GM08714 (cell line): ENCODE results near the gene SCUBE2.
A peak's percentile ranks its signal among the peaks of the same experiment; 100 is the strongest.
"Not testable (repeated sequence)": the region's sequence is repeated elsewhere in the genome, so short reads cannot be mapped to it uniquely, and the experiment has no call there.

Experiments used
- H3K4me3 ChIP-seq: fragments of 200-500 bp; sonication (Bioruptor generic); 2 replicates; pipeline ENCODE4 v1.5.1; 2014; ENCODE audit warnings: mild to moderate bottlenecking, low read length, inconsistent platforms
- ZNF274 ChIP-seq: IDR thresholded peaks from 2 replicates; pipeline ENCODE4 v1.6.1; 2012; ENCODE audit warnings: mild to moderate bottlenecking, low read depth, low read length

SCUBE2 gene

GRCh38 chr11:9005087-9005486 lies 86.3 kb downstream of the SCUBE2 start:
- H3K4me3 ChIP-seq: no peak overlapping the region
- no peak for TF ChIP-seq ZNF274

GRCh38 chr11:9004183-9004926 lies 87.0 kb downstream of the SCUBE2 start:
- peak overlapping the region; percentile 52; the same call in 1 of the 2 replicates for H3K4me3 ChIP-seq

GRCh38 chr11:9003573-9004182 lies 87.7 kb downstream of the SCUBE2 start, which contains the start of gene NRIP3:
Gene NRIP3, minus strand, starts transcription at chr11:9004001. Its CDS starts 66 bp downstream, at chr11:9003935.
- TF ChIP-seq ZNF274: no peak
- H3K4me3 ChIP-seq: peak within 1 kb of the TSS; percentile 52; the same call in 1 of the 2 replicates

More at GRCh38 chr11:9004183-9004926, 87.0 kb downstream of the SCUBE2 start:
- TF ChIP-seq ZNF274: no peak

- no peak for TF ChIP-seq ZNF274
- peak overlapping the region; percentile 52; the same call in 1 of the 2 replicates for H3K4me3 ChIP-seq
Measured at GRCh38 chr11:9002920-9003572, 88.4 kb downstream of the SCUBE2 start.

GRCh38 chr11:9001736-9002135 lies 89.7 kb downstream of the SCUBE2 start:
- no peak overlapping the region for H3K4me3 ChIP-seq
- TF ChIP-seq ZNF274: no peak

GRCh38 chr11:8998017-8998416 lies 93.4 kb downstream of the SCUBE2 start:
- TF ChIP-seq ZNF274: no peak
- no peak overlapping the region for H3K4me3 ChIP-seq

- no peak overlapping the region for H3K4me3 ChIP-seq
- no peak for TF ChIP-seq ZNF274
Measured at GRCh38 chr11:8997451-8997850, 93.9 kb downstream of the SCUBE2 start.

GRCh38 chr11:8989453-8989852 lies 101.9 kb downstream of the SCUBE2 start:
- no peak for TF ChIP-seq ZNF274
- no peak overlapping the region for H3K4me3 ChIP-seq

GRCh38 chr11:8988329-8989234 lies 102.8 kb downstream of the SCUBE2 start:
- TF ChIP-seq ZNF274: no peak
- no peak overlapping the region for H3K4me3 ChIP-seq

- TF ChIP-seq ZNF274: no peak
- no peak overlapping the region for H3K4me3 ChIP-seq
Measured at GRCh38 chr11:8987446-8987845, 104.0 kb downstream of the SCUBE2 start.

- not testable (repeated sequence) for H3K4me3 ChIP-seq
Measured at GRCh38 chr11:8986772-8987171, 104.6 kb downstream of the SCUBE2 start.

- no peak for TF ChIP-seq ZNF274
- no peak overlapping the region for H3K4me3 ChIP-seq
Measured at GRCh38 chr11:8985462-8985861, 105.9 kb downstream of the SCUBE2 start.

- H3K4me3 ChIP-seq: no peak overlapping the region
- no peak for TF ChIP-seq ZNF274
Measured at GRCh38 chr11:8983552-8983951, 107.8 kb downstream of the SCUBE2 start.

GRCh38 chr11:8980485-8980884 lies 110.9 kb downstream of the SCUBE2 start:
- TF ChIP-seq ZNF274: no peak
- no peak overlapping the region for H3K4me3 ChIP-seq

GRCh38 chr11:8979365-8979764 lies 112.0 kb downstream of the SCUBE2 start:
- not testable (repeated sequence) for H3K4me3 ChIP-seq
